HEK293T (cell line): ENCODE data around the gene HYAL2.
"Not testable (repeated sequence)": the region's sequence is repeated elsewhere in the genome, so short reads cannot be mapped to it uniquely, and the experiment has no call there.

Source experiments
- ARNT ChIP-seq: fragments of 450-650 bp; IDR thresholded peaks from 2 replicates; pipeline ENCODE4 v1.6.1; 2017; ENCODE audit warnings: mild to moderate bottlenecking
- BHLHE40 ChIP-seq: fragments of 450-650 bp; IDR thresholded peaks from 2 replicates; pipeline ENCODE4 v1.6.1; 2016; ENCODE audit warnings: mild to moderate bottlenecking, moderate library complexity, borderline replicate concordance
- ELF4 ChIP-seq: fragments of 450-650 bp; IDR thresholded peaks from 2 replicates; pipeline ENCODE4 v1.6.1; 2017; ENCODE audit warnings: antibody characterized with exemption
- FOXA1 ChIP-seq: fragments of 450-650 bp; IDR thresholded peaks from 2 replicates; pipeline ENCODE4 v1.6.1; 2016; ENCODE audit warnings: mild to moderate bottlenecking
- FOXK2 ChIP-seq: fragments of 450-650 bp; IDR thresholded peaks from 2 replicates; pipeline ENCODE4 v1.6.1; 2016; ENCODE audit warnings: mild to moderate bottlenecking
- FOXM1 ChIP-seq: fragments of 450-650 bp; IDR thresholded peaks from 2 replicates; pipeline ENCODE4 v1.6.1; 2017; ENCODE audit warnings: mild to moderate bottlenecking, borderline replicate concordance
- LEF1 ChIP-seq: fragments of 450-650 bp; IDR thresholded peaks from 2 replicates; pipeline ENCODE4 v1.6.1; 2017; ENCODE audit warnings: mild to moderate bottlenecking, borderline replicate concordance
- SP1 ChIP-seq: fragments of 450-650 bp; IDR thresholded peaks from 2 replicates; pipeline ENCODE4 v1.6.1; 2017
- SUZ12 ChIP-seq: fragments of 450-650 bp; IDR thresholded peaks from 2 replicates; pipeline ENCODE4 v1.6.1; 2016; ENCODE audit warnings: mild to moderate bottlenecking
- TARDBP ChIP-seq: fragments of 450-650 bp; IDR thresholded peaks from 2 replicates; pipeline ENCODE4 v1.6.1; 2016
- ZNF384 ChIP-seq: fragments of 450-650 bp; IDR thresholded peaks from 2 replicates; pipeline ENCODE4 v1.6.1; 2016

DNA sequence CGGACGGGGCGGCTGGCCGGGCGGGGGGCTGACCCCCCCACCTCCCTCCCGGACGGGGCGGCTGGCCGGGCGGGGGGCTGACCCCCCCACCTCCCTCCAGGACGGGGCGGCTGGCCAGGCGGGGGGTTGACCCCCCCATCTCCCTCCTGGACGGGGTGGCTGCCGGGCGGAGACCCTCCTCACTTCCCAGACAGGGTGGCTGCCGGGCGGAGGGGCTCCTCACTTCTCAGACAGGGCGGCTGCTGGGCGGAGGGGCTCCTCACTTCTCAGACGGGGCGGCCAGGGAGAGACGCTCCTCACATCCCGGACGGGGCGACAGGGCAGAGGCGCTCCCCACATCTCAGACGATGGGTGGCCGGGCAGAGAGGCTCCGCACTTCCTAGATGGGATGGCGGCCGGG, 10.5 kb downstream of the HYAL2 start:
- not testable (repeated sequence) for TF ChIP-seq SUZ12, TARDBP, FOXM1, ARNT, LEF1, FOXK2, BHLHE40, SP1, ELF4, FOXA1, ZNF384
